Endothelial cell of umbilical vein (primary cell): ENCODE data around the gene RCOR1. TPM values are rescaled to one million over a fixed set of nuclear protein-coding genes. Genes with fewer than 3 reads are reported as not detected.

Experiments
- BruUV-seq: library from RNA; stranded (reverse); fragments of 400-500 nt; replicated peaks from 2 replicates; lab custom pipeline; 2021; lab: Mats Ljungman, UMichigan
- CTCF ChIA-PET: fragments of 300-600, 350-600 bp; sonication (Branson Sonifier 250); formaldehyde crosslinking; loops from one replicate; lab custom pipeline; 2021; ENCODE audit warnings: antibody characterized with exemption, inconsistent platforms; lab: Charles Lee
- POLR2A ChIA-PET: fragments of 300-600, 350-600 bp; sonication (Branson Sonifier 250); formaldehyde crosslinking; loops from one replicate; lab custom pipeline; 2021; ENCODE audit warnings: antibody characterized with exemption, inconsistent platforms; lab: Charles Lee
- DNase-seq: peaks from one replicate; pipeline ENCODE4 v3.0.0-alpha.2; 2011; ENCODE audit warnings: low read depth, low spot score
- FAIRE-seq: peaks from 2 replicates; lab custom pipeline; 2011; peaks lifted over from hg19 to GRCh38; lab: Jason Lieb, UNC
- H2AFZ ChIP-seq: 2 replicates; pipeline ENCODE4 v1.6.0; 2012; ENCODE audit warnings: low read depth, low read length, control low read depth, inconsistent platforms
- H3K27ac ChIP-seq: 2 replicates; pipeline ENCODE4 v1.5.1; 2011; ENCODE audit warnings: low read depth, mild to moderate bottlenecking, control low read depth, low read length, moderate library complexity; ENCODE audit not compliant: insufficient read depth
- H3K27me3 ChIP-seq, 2 experiments: 2 replicates each; pipeline versions ENCODE4 v1.6.0 to v1.6.1; 2011; ENCODE audit warnings: low read length in 2 of 2, mixed read lengths in 1 of 2; ENCODE audit not compliant: control insufficient read depth in 2 of 2, insufficient read depth in 2 of 2
- H3K36me3 ChIP-seq, 2 experiments: 2 replicates in 1 of 2; 3 replicates in 1 of 2; pipeline ENCODE4 v1.5.1; 2011; ENCODE audit warnings: low read length in 2 of 2, mild to moderate bottlenecking in 1 of 2, moderate library complexity in 1 of 2; ENCODE audit not compliant: control insufficient read depth in 2 of 2, insufficient read depth in 2 of 2; ENCODE audit errors: extremely low read depth in 1 of 2
- H3K4me1 ChIP-seq: 3 replicates; pipeline ENCODE4 v1.5.1; 2011; ENCODE audit warnings: mild to moderate bottlenecking, low read length; ENCODE audit not compliant: control insufficient read depth, insufficient read depth; ENCODE audit errors: extremely low read depth
- H3K4me2 ChIP-seq: 2 replicates; pipeline ENCODE4 v1.6.1; 2011; ENCODE audit warnings: low read length, control low read depth, mixed read lengths; ENCODE audit not compliant: insufficient read depth
- H3K4me3 ChIP-seq, 3 experiments: fragments of 200-600 bp in 1 of 3; sonication (generic), shearing (Covaris generic) in 1 of 3; replicated peaks in 1 of 3; 2 replicates each; pipeline ENCODE4 v1.5.1; 2011 to 2016; ENCODE audit warnings: control low read depth in 3 of 3, low read length in 3 of 3, mild to moderate bottlenecking in 2 of 3, inconsistent platforms in 1 of 3, low read depth in 1 of 3, moderate library complexity in 1 of 3; ENCODE audit not compliant: insufficient read depth in 1 of 3
- H3K79me2 ChIP-seq: 2 replicates; pipeline ENCODE4 v1.6.0; 2012; ENCODE audit warnings: low read length, inconsistent platforms; ENCODE audit not compliant: control insufficient read depth, insufficient read depth
- H3K9ac ChIP-seq: replicated peaks from 2 replicates; pipeline ENCODE3; 2011; ENCODE audit warnings: low read length, control low read depth; ENCODE audit not compliant: insufficient read depth; ENCODE audit errors: extremely low read depth
- H3K9me1 ChIP-seq: replicated peaks from 3 replicates; pipeline ENCODE4 v1.6.0; 2011; ENCODE audit warnings: mild to moderate bottlenecking, low read length; ENCODE audit not compliant: control insufficient read depth, insufficient read depth; ENCODE audit errors: extremely low read depth
- H3K9me3 ChIP-seq: replicated peaks from 2 replicates; pipeline ENCODE4 v1.5.1; 2012; ENCODE audit warnings: low read length, inconsistent platforms; ENCODE audit not compliant: control insufficient read depth, insufficient read depth
- H4K20me1 ChIP-seq: replicated peaks from 2 replicates; pipeline ENCODE3; 2011; ENCODE audit warnings: mild to moderate bottlenecking, low read length; ENCODE audit not compliant: control insufficient read depth, insufficient read depth; ENCODE audit errors: extremely low read depth
- CTCF ChIP-seq, 2 donors: IDR thresholded peaks; 1 replicate in 1 of 2; 2 replicates in 1 of 2; pipeline ENCODE4 v1.5.1; 2011; ENCODE audit warnings: low read length in 2 of 2, mild to moderate bottlenecking in 2 of 2, moderate library complexity in 2 of 2, control low read depth in 1 of 2, inconsistent platforms in 1 of 2, low read depth in 1 of 2; ENCODE audit not compliant: insufficient read depth in 1 of 2; ENCODE audit errors: extremely low read depth in 1 of 2
- EZH2 ChIP-seq: IDR thresholded peaks from 2 replicates; pipeline ENCODE4 v1.6.1; 2012; ENCODE audit warnings: borderline replicate concordance, low read depth, mild to moderate bottlenecking, moderate library complexity, low read length, inconsistent platforms; ENCODE audit not compliant: severe bottlenecking
- FOS ChIP-seq: IDR thresholded peaks from 2 replicates; pipeline ENCODE4 v1.6.1; 2011; ENCODE audit warnings: mild to moderate bottlenecking, low read length, moderate library complexity, borderline replicate concordance; ENCODE audit not compliant: insufficient read depth
- GATA2 ChIP-seq: IDR thresholded peaks from 2 replicates; pipeline ENCODE4 v1.7.0; 2011; ENCODE audit warnings: low read depth, mild to moderate bottlenecking, moderate library complexity, mixed read lengths, low read length; ENCODE audit not compliant: insufficient read length, insufficient read depth
- JUN ChIP-seq: IDR thresholded peaks from 2 replicates; pipeline ENCODE4 v1.6.1; 2011; ENCODE audit warnings: borderline replicate concordance, low read depth; ENCODE audit not compliant: insufficient read length, insufficient read depth
- MAX ChIP-seq: IDR thresholded peaks from 2 replicates; pipeline ENCODE4 v1.6.1; 2011; ENCODE audit not compliant: insufficient read depth, insufficient read length
- MYC ChIP-seq: IDR thresholded peaks from one replicate; pipeline ENCODE4 v1.6.1; 2011; ENCODE audit warnings: mild to moderate bottlenecking, low read depth, low read length
- POLR2A ChIP-seq: IDR thresholded peaks from 2 replicates; pipeline ENCODE4 v1.6.1; 2012; ENCODE audit warnings: low read depth, mild to moderate bottlenecking, control low read depth, low read length
- POLR2AphosphoS5 ChIP-seq: IDR thresholded peaks from 2 replicates; pipeline ENCODE4 v1.6.1; 2012; ENCODE audit warnings: low read depth, mild to moderate bottlenecking, control low read depth, low read length, moderate library complexity; ENCODE audit not compliant: insufficient read depth
- dilution Hi-C: fragments of 300-500 bp; cut with MboI; formaldehyde crosslinking; loops from one replicate; pipeline ENCODE4 v1.15.0; 2019; ENCODE audit warnings: low sequenced_read_pairs; ENCODE audit not compliant: extremely low pct_ligation_motif_present
- intact Hi-C: fragments of 100-400 bp; cut with micrococcal nuclease; formaldehyde crosslinking; loops from one replicate; pipeline ENCODE4 v1.10.0; 2022
- polyA plus RNA-seq, 4 experiments: library from polyadenylated mRNA; depleted of rRNA in 3 of 4; stranded (reverse) in 3 of 4; unstranded in 1 of 4; fragments of >200 nt; gene quantifications; 2 replicates each; pipeline versions ENCODE4 v1.2.1 to v1.2.3, GENCODE V29; 2011 to 2012; ENCODE audit warnings: missing spikeins in 1 of 4
- total RNA-seq: library from RNA; stranded (reverse); gene quantifications from 2 replicates; pipeline ENCODE4 v1.2.3, GENCODE V29; 2021

Gene RCOR1
- total and polyA plus RNA-seq, 2 donors (not counting 3 experiments of a cell fraction or from before 2014, with no cell fraction given) = 15.6 to 32.2 TPM

- dilution Hi-C loops = no loop called here
- peak overlapping the region; percentile 77 for H3K27ac ChIP-seq
- no peak for TF ChIP-seq POLR2AphosphoS5
- TF ChIP-seq POLR2A = no peak
- TF ChIP-seq GATA2 = no peak
- TF ChIP-seq MAX = no peak
- TF ChIP-seq CTCF (IDR thresholded peaks at IDR 0.05; ENCODE audit: extremely low read depth in 1 of 2, insufficient read depth in 1 of 2, low read depth in 1 of 2, low read length in 2 of 2) = no peak
- TF ChIP-seq FOS = no peak
- no peak for TF ChIP-seq MYC
- TF ChIP-seq EZH2 = no peak
- TF ChIP-seq JUN = no peak
- no peak for DNase-seq
- intact Hi-C loops = loop anchor here (1.0 kb wide), 2 partner anchors 25 to 36 kb away; no protein-coding TSS in a partner anchor
- no peaks in the 10 kb centered on the region for H4K20me1 ChIP-seq
- no peak overlapping the region for H3K9ac ChIP-seq
- FAIRE-seq = no peak
- peaks cover 34% of the 10 kb centered on the region for H3K4me1 ChIP-seq
- H3K4me3 ChIP-seq = no peak overlapping the region
- peaks cover 66% of the 10 kb centered on the region for H3K79me2 ChIP-seq
- no peaks in the 10 kb centered on the region for H3K27me3 ChIP-seq
- H2AFZ ChIP-seq = no peak overlapping the region
- H3K4me2 ChIP-seq = peak overlapping the region; percentile 45
- POLR2A ChIA-PET = interaction anchor here (1.1 kb wide), 1 partner anchor 25 kb away, joined by 5 read pairs; no protein-coding TSS in a partner anchor
- CTCF ChIA-PET = interaction anchor here (0.7 to 1.9 kb wide), 8 partner anchors 10 to 551 kb away, joined by 3 to 13 read pairs (median 5); no protein-coding TSS in a partner anchor
- H3K9me1 ChIP-seq = no peaks in the 10 kb centered on the region
- no TSS peak for BruUV-seq
- H3K36me3 ChIP-seq = no peaks in the 10 kb centered on the region
- no peaks in the 10 kb centered on the region for H3K9me3 ChIP-seq
Observed at GRCh38 chr14:102629808-102630350, 37.4 kb downstream of the RCOR1 start.
